ENCODE measurements around the gene THOC1. TPM values are rescaled to one million over a fixed set of nuclear protein-coding genes. Genes with fewer than 3 reads are reported as not detected.
"Not testable (repeated sequence)": the region's sequence is repeated elsewhere in the genome, so short reads cannot be mapped to it uniquely, and the experiment has no call there.

Gene THOC1
- total and polyA plus RNA-seq, 9 donors = 27.8 to 49.5 (median 39.2) TPM

DNA sequence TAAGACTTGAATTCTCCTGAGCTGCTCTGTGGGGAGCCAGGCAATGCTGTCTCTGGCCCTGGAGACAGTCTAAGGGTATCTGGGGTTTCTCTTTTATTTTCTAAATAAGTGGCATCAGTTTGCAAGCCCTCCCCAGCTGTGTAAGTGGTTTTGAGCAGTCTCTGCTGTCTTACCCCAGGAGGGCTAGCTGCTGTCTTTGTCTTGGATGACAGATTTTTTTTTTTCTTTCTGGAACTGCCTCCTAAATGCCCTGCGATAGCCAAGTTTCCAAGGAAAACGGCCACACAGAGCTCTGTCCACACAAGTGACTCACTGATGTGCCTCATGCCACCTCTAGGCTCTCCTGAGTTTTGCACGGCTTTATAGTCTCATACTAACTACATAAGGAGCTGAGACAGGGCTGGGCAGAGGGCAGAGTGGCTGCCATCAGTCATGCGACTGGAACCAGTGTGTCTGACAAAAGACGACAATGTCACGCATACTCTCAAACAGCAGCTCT is 37.2 kb upstream of the THOC1 start:
- Histone ChIP-seq H3K9me3 (replicated peaks; ENCODE audit: control insufficient read depth, low read depth, low read length) (no peaks in the 10 kb centered on the region), H3K27me3 (ENCODE audit: control insufficient read depth, insufficient read depth, low read length) (peaks cover 3% of the 10 kb centered on the region), H3K36me3 (ENCODE audit: control insufficient read depth, insufficient read depth, low read length) (no peaks in the 10 kb centered on the region), H3K4me3 (ENCODE audit: low read length) (no peak overlapping the region), H3K4me1 (ENCODE audit: control insufficient read depth, insufficient read depth, low read length) (no peaks in the 10 kb centered on the region), H3K27ac (ENCODE audit: low read length) (no peak overlapping the region)
- WGBS (ENCODE audit: insufficient coverage) = 67% methylated on average over 1 of the region's 6 CpGs
- DNase-seq = no peak

DNA sequence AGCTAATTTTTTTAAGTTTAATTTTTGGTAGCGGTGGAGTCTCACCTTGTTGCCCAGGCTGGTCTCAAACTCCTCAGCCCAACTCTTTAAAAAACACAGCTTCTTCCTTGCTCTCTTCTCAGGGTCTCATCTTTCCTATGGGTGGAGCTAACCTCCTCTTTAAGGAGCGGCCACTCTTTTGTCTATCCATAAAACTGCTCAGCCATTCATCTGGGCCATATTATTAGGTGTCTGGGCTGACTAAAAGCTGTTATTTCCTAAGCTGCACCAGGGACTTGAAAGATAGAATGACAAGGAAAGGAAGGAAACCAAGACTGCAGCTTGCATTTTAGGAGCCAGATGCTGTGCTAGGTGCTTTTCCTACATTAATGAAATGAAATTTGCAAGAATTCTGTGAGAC is 35.8 kb upstream of the THOC1 start:
- no peak for DNase-seq
- H3K36me3 ChIP-seq (ENCODE audit: control insufficient read depth, insufficient read depth, low read length) = no peaks in the 10 kb centered on the region
- no peak overlapping the region for H3K4me3 ChIP-seq (ENCODE audit: low read length)
- peaks cover 3% of the 10 kb centered on the region for H3K27me3 ChIP-seq (ENCODE audit: control insufficient read depth, insufficient read depth, low read length)
- no peaks in the 10 kb centered on the region for H3K4me1 ChIP-seq (ENCODE audit: control insufficient read depth, insufficient read depth, low read length)
- no CpG with 5 or more reads among the region's 2 CpGs for whole genome bisulfite sequencing (ENCODE audit: insufficient coverage)
- H3K9me3 ChIP-seq (replicated peaks; ENCODE audit: control insufficient read depth, low read depth, low read length) = no peaks in the 10 kb centered on the region
- H3K27ac ChIP-seq (ENCODE audit: low read length) = no peak overlapping the region

DNA sequence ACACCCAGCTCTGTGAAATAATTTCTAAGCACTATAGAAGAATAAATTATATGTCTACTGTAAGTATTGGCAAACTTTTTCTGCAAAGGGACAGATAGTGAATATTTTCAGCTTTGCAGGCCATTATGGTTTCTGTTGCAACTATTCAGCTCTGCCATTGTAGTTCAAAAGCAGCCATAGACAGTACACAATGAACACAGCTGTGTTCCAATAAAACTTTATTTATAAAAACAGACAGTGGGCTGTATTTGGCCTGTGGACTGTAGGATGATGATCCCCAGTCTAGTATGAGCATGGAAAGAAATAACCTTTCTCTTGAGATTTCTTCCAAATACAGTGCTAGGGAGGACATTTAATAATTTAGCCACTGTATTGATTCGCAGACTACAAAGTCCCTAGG is 35.2 kb upstream of the THOC1 start:
- WGBS (ENCODE audit: insufficient coverage) = no CpG with 5 or more reads among the region's 1 CpG

GRCh38 chr18:302097-302496 is 34.2 kb upstream of the THOC1 start:
- peaks cover 3% of the 10 kb centered on the region for H3K27me3 ChIP-seq (ENCODE audit: control insufficient read depth, insufficient read depth, low read length)
- DNase-seq = no peak
- no peaks in the 10 kb centered on the region for H3K36me3 ChIP-seq (ENCODE audit: control insufficient read depth, insufficient read depth, low read length)
- no peak overlapping the region for H3K4me3 ChIP-seq (ENCODE audit: low read length)
- no peaks in the 10 kb centered on the region for H3K9me3 ChIP-seq (replicated peaks; ENCODE audit: control insufficient read depth, low read depth, low read length)
- WGBS (ENCODE audit: insufficient coverage) = 89% methylated on average over 3 of the region's 7 CpGs
- no peaks in the 10 kb centered on the region for H3K4me1 ChIP-seq (ENCODE audit: control insufficient read depth, insufficient read depth, low read length)
- no peak overlapping the region for H3K27ac ChIP-seq (ENCODE audit: low read length)

More for the DNA sequence above, 35.2 kb upstream of the THOC1 start:
- no peaks in the 10 kb centered on the region for H3K9me3 ChIP-seq (replicated peaks; ENCODE audit: control insufficient read depth, low read depth, low read length)
- no peaks in the 10 kb centered on the region for H3K4me1 ChIP-seq (ENCODE audit: control insufficient read depth, insufficient read depth, low read length)
- H3K27ac ChIP-seq (ENCODE audit: low read length) = no peak overlapping the region
- H3K36me3 ChIP-seq (ENCODE audit: control insufficient read depth, insufficient read depth, low read length) = no peaks in the 10 kb centered on the region
- H3K27me3 ChIP-seq (ENCODE audit: control insufficient read depth, insufficient read depth, low read length) = peaks cover 3% of the 10 kb centered on the region
- no peak for DNase-seq
- H3K4me3 ChIP-seq (ENCODE audit: low read length) = no peak overlapping the region

DNA sequence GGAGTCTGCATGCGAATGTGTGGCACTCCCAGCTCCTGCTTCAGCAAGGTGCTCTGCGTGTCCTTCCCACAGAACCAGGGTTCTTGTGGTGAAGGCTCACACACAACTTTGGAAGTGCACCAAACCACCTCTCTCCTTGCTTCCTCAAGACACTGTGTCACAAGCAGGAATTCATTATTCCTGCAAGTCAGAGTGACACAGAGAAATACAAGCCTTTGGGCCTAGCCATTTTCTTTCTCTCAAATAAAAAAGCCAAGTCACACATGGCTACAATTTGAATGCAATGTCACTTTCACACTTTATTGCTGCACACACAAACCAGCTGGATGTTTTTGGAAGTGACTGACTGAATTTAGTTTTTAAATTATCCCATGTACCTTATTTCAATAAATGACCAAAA is 30.1 kb upstream of the THOC1 start:
- WGBS (ENCODE audit: insufficient coverage) = 73% methylated on average over 2 of the region's 2 CpGs
- no peak for DNase-seq
- no peak overlapping the region for H3K27ac ChIP-seq (ENCODE audit: low read length)

DNA sequence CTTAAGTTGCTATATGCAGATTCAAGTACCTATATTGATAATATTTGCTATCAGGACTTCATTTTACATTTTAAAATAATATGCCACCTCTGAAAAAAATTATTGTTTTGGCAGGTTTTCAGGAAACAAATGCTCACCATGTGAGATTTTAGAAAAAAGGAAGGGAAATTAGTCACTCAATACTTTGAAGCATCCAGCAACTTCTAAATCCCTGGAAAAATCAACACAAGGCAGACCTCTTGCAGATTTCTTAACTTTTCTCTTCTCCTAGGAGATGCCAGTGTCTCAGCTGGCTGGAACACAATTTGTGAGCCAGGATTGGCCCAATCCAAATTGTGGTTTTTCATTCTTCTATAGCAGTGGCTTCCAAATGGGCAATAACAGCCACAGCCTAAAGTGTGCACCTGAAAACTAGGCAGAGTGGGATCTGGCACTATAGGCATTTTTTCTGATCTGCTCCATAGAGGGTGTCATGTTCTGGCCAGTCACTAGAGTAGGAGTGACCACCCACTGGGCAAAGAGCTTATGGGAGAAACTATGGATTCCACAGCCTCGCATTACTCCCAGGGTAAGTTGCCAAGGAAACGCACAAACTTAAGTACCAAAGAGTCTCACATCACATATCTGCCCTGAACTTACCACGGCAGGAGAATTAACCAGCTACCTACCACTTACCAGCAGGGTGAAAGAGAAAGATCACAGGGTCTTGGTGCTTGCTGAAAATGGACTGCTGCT is 28.1 kb upstream of the THOC1 start:
- Histone ChIP-seq H3K27me3 (ENCODE audit: control insufficient read depth, insufficient read depth, low read length) (no peaks in the 10 kb centered on the region), H3K27ac (ENCODE audit: low read length) (no peak overlapping the region), H3K4me1 (ENCODE audit: control insufficient read depth, insufficient read depth, low read length) (peaks cover 2% of the 10 kb centered on the region), H3K4me3 (ENCODE audit: low read length) (no peak overlapping the region), H3K36me3 (ENCODE audit: control insufficient read depth, insufficient read depth, low read length) (no peaks in the 10 kb centered on the region), H3K9me3 (replicated peaks; ENCODE audit: control insufficient read depth, low read depth, low read length) (no peaks in the 10 kb centered on the region)
- peak; percentile 62 for DNase-seq
- no CpG with 5 or more reads among the region's 3 CpGs for WGBS (ENCODE audit: insufficient coverage)

More for the DNA sequence above, 30.1 kb upstream of the THOC1 start:
- Histone ChIP-seq H3K9me3 (replicated peaks; ENCODE audit: control insufficient read depth, low read depth, low read length) (no peaks in the 10 kb centered on the region), H3K4me1 (ENCODE audit: control insufficient read depth, insufficient read depth, low read length) (peaks cover 2% of the 10 kb centered on the region), H3K4me3 (ENCODE audit: low read length) (no peak overlapping the region), H3K27me3 (ENCODE audit: control insufficient read depth, insufficient read depth, low read length) (no peaks in the 10 kb centered on the region), H3K36me3 (ENCODE audit: control insufficient read depth, insufficient read depth, low read length) (no peaks in the 10 kb centered on the region)

GRCh38 chr18:294566-294965 is 26.7 kb upstream of the THOC1 start:
- no CpG with 5 or more reads among the region's 3 CpGs for WGBS (ENCODE audit: insufficient coverage)
- Histone ChIP-seq H3K9me3 (replicated peaks; ENCODE audit: control insufficient read depth, low read depth, low read length) (no peaks in the 10 kb centered on the region), H3K27ac (ENCODE audit: low read length) (no peak overlapping the region), H3K4me1 (ENCODE audit: control insufficient read depth, insufficient read depth, low read length) (peaks cover 2% of the 10 kb centered on the region), H3K4me3 (ENCODE audit: low read length) (no peak overlapping the region), H3K27me3 (ENCODE audit: control insufficient read depth, insufficient read depth, low read length) (no peaks in the 10 kb centered on the region), H3K36me3 (ENCODE audit: control insufficient read depth, insufficient read depth, low read length) (no peaks in the 10 kb centered on the region)
- DNase-seq = no peak

DNA sequence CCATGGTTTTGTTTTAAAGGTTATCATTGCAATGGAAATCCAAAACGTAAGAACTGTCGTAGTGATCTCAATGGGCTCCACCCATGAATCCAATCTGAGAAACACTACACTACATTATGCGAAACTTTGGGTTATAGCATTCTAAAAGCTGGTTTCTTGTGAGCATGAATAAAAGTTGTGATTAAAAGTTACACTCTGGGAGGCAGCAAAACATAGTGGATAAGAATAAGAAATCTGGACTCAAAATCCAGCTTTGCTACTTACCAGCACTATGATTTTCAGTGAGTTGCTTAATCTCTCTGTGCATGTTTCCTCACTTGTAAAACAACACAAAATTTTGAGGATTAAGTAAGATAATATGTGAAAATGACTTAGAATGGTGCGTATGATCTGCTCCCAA is 25.7 kb upstream of the THOC1 start:
- Histone ChIP-seq H3K27ac (ENCODE audit: low read length) (no peak overlapping the region), H3K4me3 (ENCODE audit: low read length) (no peak overlapping the region), H3K4me1 (ENCODE audit: control insufficient read depth, insufficient read depth, low read length) (peaks cover 2% of the 10 kb centered on the region), H3K27me3 (ENCODE audit: control insufficient read depth, insufficient read depth, low read length) (no peaks in the 10 kb centered on the region), H3K36me3 (ENCODE audit: control insufficient read depth, insufficient read depth, low read length) (no peaks in the 10 kb centered on the region), H3K9me3 (replicated peaks; ENCODE audit: control insufficient read depth, low read depth, low read length) (no peaks in the 10 kb centered on the region)
- no CpG with 5 or more reads among the region's 4 CpGs for WGBS (ENCODE audit: insufficient coverage)
- peak; percentile 72 for DNase-seq

- no peaks in the 10 kb centered on the region for H3K36me3 ChIP-seq (ENCODE audit: control insufficient read depth, insufficient read depth, low read length)
- DNase-seq = no peak
- no peaks in the 10 kb centered on the region for H3K9me3 ChIP-seq (replicated peaks; ENCODE audit: control insufficient read depth, low read depth, low read length)
- no peaks in the 10 kb centered on the region for H3K27me3 ChIP-seq (ENCODE audit: control insufficient read depth, insufficient read depth, low read length)
- 100% methylated on average over 3 of the region's 3 CpGs for WGBS (ENCODE audit: insufficient coverage)
- H3K4me3 ChIP-seq (ENCODE audit: low read length) = no peak overlapping the region
- H3K27ac ChIP-seq (ENCODE audit: low read length) = no peak overlapping the region
- peaks cover 2% of the 10 kb centered on the region for H3K4me1 ChIP-seq (ENCODE audit: control insufficient read depth, insufficient read depth, low read length)
Measured at GRCh38 chr18:292271-292670, 24.4 kb upstream of the THOC1 start.

DNA sequence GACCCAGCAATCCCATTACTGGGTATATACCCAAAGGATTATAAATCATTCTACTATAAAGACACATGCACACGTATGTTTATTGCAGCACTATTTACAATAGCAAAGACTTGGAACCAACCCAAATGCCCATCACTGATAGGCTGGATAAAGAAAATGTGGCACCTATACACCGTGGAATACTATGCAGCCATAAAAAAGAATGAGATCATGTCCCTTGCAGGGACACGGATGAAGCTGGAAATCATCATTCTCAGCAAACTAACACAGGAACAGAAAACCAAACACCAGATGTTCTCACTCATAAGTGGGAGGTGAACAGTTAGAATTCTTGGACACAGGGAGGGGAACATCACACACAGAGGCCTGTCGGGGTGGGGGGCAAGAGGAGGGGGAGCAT is 22.1 kb upstream of the THOC1 start:
- not testable (repeated sequence) for H3K27ac ChIP-seq (ENCODE audit: low read length); H3K4me3 ChIP-seq (ENCODE audit: low read length); H3K27me3 ChIP-seq (ENCODE audit: control insufficient read depth, insufficient read depth, low read length); H3K4me1 ChIP-seq (ENCODE audit: control insufficient read depth, insufficient read depth, low read length); H3K36me3 ChIP-seq (ENCODE audit: control insufficient read depth, insufficient read depth, low read length); DNase-seq; H3K9me3 ChIP-seq (replicated peaks; ENCODE audit: control insufficient read depth, low read depth, low read length)
- WGBS (ENCODE audit: insufficient coverage) = no CpG with 5 or more reads among the region's 4 CpGs

All from muscle of leg (tissue), 11 donors.